C1 segment of cervical spinal cord (tissue), 14 donors: Measurements from ENCODE around the gene CNGA2.

ENCODE experiments used
- DNase-seq, 14 donors: peaks; one replicate each; lab custom pipeline; 2025; lab: John Stamatoyannopoulos, UW

The CNGA2 gene

GRCh38 chrX:151711787-151712186, 22.8 kb upstream of the CNGA2 start:
- DNase-seq, result no peak

- DNase-seq, result no peak
These were observed 22.3 kb upstream of the CNGA2 start for GRCh38 chrX:151712253-151712652.

- no peak for DNase-seq
These were observed 20.7 kb upstream of the CNGA2 start for GRCh38 chrX:151713849-151714248.

- no peak for DNase-seq
These were observed 20.2 kb upstream of the CNGA2 start for GRCh38 chrX:151714362-151714761.

GRCh38 chrX:151715752-151716151, 18.8 kb upstream of the CNGA2 start, which contains the start of gene FATE1:
TSS of gene FATE1 (plus strand) at chrX:151716035. CDS start at chrX:151716120, 85 bp downstream.
- DNase-seq, result no peak

GRCh38 chrX:151722241-151722846, 12.2 kb upstream of the CNGA2 start:
- DNase-seq, result no peak

GRCh38 chrX:151723156-151723760, 11.3 kb upstream of the CNGA2 start:
- DNase-seq, result no peak

- no peak for DNase-seq
These were observed 9.8 kb upstream of the CNGA2 start for GRCh38 chrX:151724563-151725337.

- peak in 1 of 14 donors; percentile 3 for DNase-seq
These were observed 9.3 kb upstream of the CNGA2 start for GRCh38 chrX:151725338-151725614.

GRCh38 chrX:151726751-151727150, 7.8 kb upstream of the CNGA2 start:
- DNase-seq, result no peak

- no peak for DNase-seq
These were observed 7.2 kb upstream of the CNGA2 start for GRCh38 chrX:151727346-151727745.

GRCh38 chrX:151729056-151729725, 5.4 kb upstream of the CNGA2 start:
- DNase-seq, result no peak

- DNase-seq, result no peak
These were observed 673 bp downstream of the CNGA2 start for GRCh38 chrX:151735219-151735618.

- DNase-seq, result no peak
These were observed 2.1 kb downstream of the CNGA2 start for GRCh38 chrX:151736685-151737084.

- no peak for DNase-seq
These were observed 2.9 kb downstream of the CNGA2 start for GRCh38 chrX:151737494-151737893.

GRCh38 chrX:151738751-151739150, 4.2 kb downstream of the CNGA2 start:
- DNase-seq, result no peak

- no peak for DNase-seq
These were observed 7.1 kb downstream of the CNGA2 start for GRCh38 chrX:151741606-151742005.

GRCh38 chrX:151742311-151742710, 7.8 kb downstream of the CNGA2 start:
- DNase-seq, result no peak

GRCh38 chrX:151743651-151744470, 9.3 kb downstream of the CNGA2 start:
- DNase-seq, result no peak

GRCh38 chrX:151745651-151746050, 11.1 kb downstream of the CNGA2 start:
- DNase-seq, result no peak

GRCh38 chrX:151746502-151746901, 12.0 kb downstream of the CNGA2 start:
- no peak for DNase-seq

- DNase-seq, result no peak
These were observed 16.0 kb downstream of the CNGA2 start for GRCh38 chrX:151750511-151750910.
